Measurements from ENCODE around the gene FCRLB. TPM values are rescaled to one million over a fixed set of nuclear protein-coding genes. Genes with fewer than 3 reads are reported as not detected.

Gene FCRLB
- total RNA-seq, 4 donors from 2014 or later = 0.64 TPM; not detected in 3

GRCh38 chr1:161731241-161731640 lies 9.9 kb downstream of the FCRLB start:
- 77% methylated on average over 6 of the region's 6 CpGs for WGBS, 2 donors (ENCODE audit: low coverage in 1 of 2)
- H3K9me3 ChIP-seq = no peaks in the 10 kb centered on the region
- H3K4me1 ChIP-seq = peaks cover 0 to 13% (median 6%) of the 10 kb centered on the region in 4 donors
- DNase-seq = no peak
- in situ Hi-C loops (cut with MboI; ENCODE audit: low pct_ligation_motif_present in 1 of 4, low pct_unique_long_range_greater_than_20kb in 1 of 4, low sequenced_read_pairs in 3 of 4) = loop anchor here (10.0 to 25.0 kb wide), 5 partner anchors 94 to 669 kb away; partner anchors contain the start of genes FCGR3B (in 3 of the 4) and ARHGAP30 (in 1 of the 4)
- H3K36me3 ChIP-seq = no peaks in the 10 kb centered on the region
- H3K27me3 ChIP-seq = peaks cover 56% of the 10 kb centered on the region
- no peak overlapping the region for H3K27ac ChIP-seq
- intact Hi-C loops (cut with DNase I; ENCODE audit: low total_unique reads) = loop anchor here (10.0 kb wide), 1 partner anchor 246 kb away; no protein-coding TSS in a partner anchor
- no peak overlapping the region for H3K4me3 ChIP-seq
- TF ChIP-seq EP300 (IDR thresholded peaks at IDR 0.05; ENCODE audit: low read depth) = no peak
- no peak for TF ChIP-seq POLR2AphosphoS5 (IDR thresholded peaks at IDR 0.05)
- no peak for TF ChIP-seq CTCF (IDR thresholded peaks at IDR 0.05)
- TF ChIP-seq POLR2A (IDR thresholded peaks at IDR 0.05) = no peak

- in situ Hi-C loops (cut with MboI; ENCODE audit: low pct_ligation_motif_present in 1 of 4, low pct_unique_long_range_greater_than_20kb in 1 of 4, low sequenced_read_pairs in 3 of 4) = loop anchor here (10.0 to 25.0 kb wide), 5 partner anchors 95 to 670 kb away; partner anchors contain the start of genes FCGR3B (in 3 of the 4) and ARHGAP30 (in 1 of the 4)
- 79 to 93% methylated on average over 5 of the region's 5 CpGs for WGBS, 2 donors (ENCODE audit: low coverage in 1 of 2)
Measured at GRCh38 chr1:161731981-161732718, 10.8 kb downstream of the FCRLB start.

GRCh38 chr1:161733526-161733925 lies 12.2 kb downstream of the FCRLB start:
- DNase-seq = no peak

More at GRCh38 chr1:161731981-161732718, 10.8 kb downstream of the FCRLB start:
- DNase-seq = no peak
- intact Hi-C loops (cut with DNase I; ENCODE audit: low total_unique reads) = loop anchor here (10.0 kb wide), 1 partner anchor 247 kb away; no protein-coding TSS in a partner anchor
- peaks cover 53% of the 10 kb centered on the region for H3K27me3 ChIP-seq
- H3K4me3 ChIP-seq = no peak overlapping the region
- no peak for TF ChIP-seq POLR2AphosphoS5 (IDR thresholded peaks at IDR 0.05)
- TF ChIP-seq EP300 (IDR thresholded peaks at IDR 0.05; ENCODE audit: low read depth) = no peak
- no peak for TF ChIP-seq POLR2A (IDR thresholded peaks at IDR 0.05)
- TF ChIP-seq CTCF (IDR thresholded peaks at IDR 0.05) = no peak
- no peak overlapping the region for H3K27ac ChIP-seq
- H3K4me1 ChIP-seq = peaks cover 0 to 8% (median 2%) of the 10 kb centered on the region in 4 donors
- no peaks in the 10 kb centered on the region for H3K9me3 ChIP-seq
- H3K36me3 ChIP-seq = no peaks in the 10 kb centered on the region

More at GRCh38 chr1:161733526-161733925, 12.2 kb downstream of the FCRLB start:
- in situ Hi-C loops (cut with MboI; ENCODE audit: low pct_ligation_motif_present in 1 of 4, low pct_unique_long_range_greater_than_20kb in 1 of 4, low sequenced_read_pairs in 3 of 4) = loop anchor here (10.0 to 25.0 kb wide), 5 partner anchors 96 to 671 kb away; partner anchors contain the start of genes FCGR3B (in 3 of the 4) and ARHGAP30 (in 1 of the 4)
- 0 to 15% methylated on average over 1 of the region's 1 CpG for WGBS, 2 donors (ENCODE audit: low coverage in 1 of 2)
- H3K36me3 ChIP-seq = no peaks in the 10 kb centered on the region
- H3K4me3 ChIP-seq = no peak overlapping the region
- no peaks in the 10 kb centered on the region for H3K9me3 ChIP-seq
- H3K27me3 ChIP-seq = peaks cover 57% of the 10 kb centered on the region
- intact Hi-C loops (cut with DNase I; ENCODE audit: low total_unique reads) = loop anchor here (10.0 kb wide), 1 partner anchor 249 kb away; no protein-coding TSS in a partner anchor
- TF ChIP-seq CTCF (IDR thresholded peaks at IDR 0.05) = no peak
- TF ChIP-seq POLR2A (IDR thresholded peaks at IDR 0.05) = no peak
- TF ChIP-seq POLR2AphosphoS5 (IDR thresholded peaks at IDR 0.05) = no peak
- TF ChIP-seq EP300 (IDR thresholded peaks at IDR 0.05; ENCODE audit: low read depth) = no peak
- no peaks in the 10 kb centered on the region for H3K4me1 ChIP-seq
- no peak overlapping the region for H3K27ac ChIP-seq

Data from transverse colon (tissue), 4 donors.